Left colon (tissue), 2 donors: ENCODE measurements around the gene YEATS4. TPM values are rescaled to one million over a fixed set of nuclear protein-coding genes. Genes with fewer than 3 reads are reported as not detected.
"Not testable (repeated sequence)": the region's sequence is repeated elsewhere in the genome, so short reads cannot be mapped to it uniquely, and the experiment has no call there.

Experiments
- ATAC-seq: fragments of 200-7000 bp; cut with Tn5 transposase; one replicate; pipeline ENCODE4 v1.9.1; 2020; ENCODE audit warnings: mild to moderate bottlenecking, moderate library complexity
- DNase-seq, 2 donors: peaks; one replicate each; pipeline ENCODE4 v3.0.0-alpha.2; 2020
- intact Hi-C, 2 donors: fragments of 100-400 bp; cut with DNase I in 1 of 2; cut with micrococcal nuclease in 1 of 2; formaldehyde crosslinking; loops; one replicate each; pipeline versions ENCODE4 v1.11.2 to v1.14.0; 2022; cut with DNase I, micrococcal nuclease
- long read RNA-seq: library from polyadenylated mRNA; unstranded; transcript quantifications from one replicate; pipeline ENCODE4 v2.0.0, GENCODE V29; 2021
- total RNA-seq, 2 donors: library from RNA; stranded (reverse); fragmentation: NEBNext Ultra II Directional; extraction: Animal tissue kit (Norgen Biotek cat#: 25700); gene quantifications; one replicate each; pipeline ENCODE4 v1.2.1, GENCODE V29; 2021
- donor health status: DM: no; HTN: no; CAD: no.
- donor health status: DM: yes; HTN: yes; CAD: no.

Gene YEATS4
- 10 to 100 TPM in 1 of 2 donors, 1 to 10 TPM in 1; 7.3 to 11.6 TPM for total RNA-seq
- long read RNA-seq, transcript YEATS4-201 (7 exons, 1,434 nt), result major isoform, 7 of 7 reads
- long read RNA-seq, partial matches to known transcripts, result 0 of 7 reads
- long read RNA-seq, other reads (novel, unspliced or antisense), result 0 of 7 reads

DNA sequence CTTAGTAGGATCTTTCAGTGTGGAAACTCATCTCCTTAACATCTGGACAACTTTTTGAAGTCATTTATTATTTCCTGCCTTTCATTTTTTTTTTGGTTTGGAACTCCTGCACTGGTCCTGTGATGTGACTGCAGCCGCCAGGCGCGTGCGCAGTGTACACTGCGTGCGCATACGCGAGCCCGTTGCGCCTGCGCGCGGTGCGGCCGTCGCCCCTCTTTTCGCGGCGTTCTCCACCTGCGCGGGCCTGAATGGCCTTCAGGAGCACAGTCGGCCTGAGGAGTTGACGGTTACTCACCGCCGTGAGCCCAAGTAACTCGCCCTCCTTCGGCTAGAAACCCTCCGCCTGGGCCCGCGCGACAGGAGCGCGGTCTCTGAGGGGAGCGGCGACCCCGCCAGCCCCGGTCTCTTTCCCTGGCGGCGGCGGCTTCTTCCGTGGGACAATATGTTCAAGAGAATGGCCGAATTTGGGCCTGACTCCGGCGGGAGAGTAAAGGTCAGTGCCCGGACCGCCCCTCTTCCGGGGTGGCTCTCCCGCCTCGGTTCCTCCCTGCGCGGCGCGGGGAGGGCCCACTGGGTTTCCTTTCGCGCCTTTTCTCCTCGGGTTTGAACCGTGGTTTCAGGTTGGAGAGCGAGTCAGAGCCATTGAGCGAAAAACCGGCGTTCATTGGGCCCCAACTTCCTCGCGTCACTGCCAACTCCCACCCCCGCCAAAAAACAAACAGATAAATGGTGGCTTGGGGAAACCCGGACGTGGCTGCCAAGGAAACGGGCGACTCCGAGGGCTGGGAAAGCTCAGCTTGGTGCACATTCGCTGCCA is at the start of gene YEATS4:
Gene YEATS4 (plus strand): TSS at position 213 of the 817 bp plus-strand sequence. CDS start 230 bp downstream, at position 443.
- intact Hi-C loops, result loop anchor here in 1 of 2 donors (5.0 to 10.0 kb wide), 2 partner anchors 215 to 278 kb away; no protein-coding TSS in a partner anchor
- ATAC-seq (peak; percentile 86), DNase-seq (peak; percentile 88)

DNA sequence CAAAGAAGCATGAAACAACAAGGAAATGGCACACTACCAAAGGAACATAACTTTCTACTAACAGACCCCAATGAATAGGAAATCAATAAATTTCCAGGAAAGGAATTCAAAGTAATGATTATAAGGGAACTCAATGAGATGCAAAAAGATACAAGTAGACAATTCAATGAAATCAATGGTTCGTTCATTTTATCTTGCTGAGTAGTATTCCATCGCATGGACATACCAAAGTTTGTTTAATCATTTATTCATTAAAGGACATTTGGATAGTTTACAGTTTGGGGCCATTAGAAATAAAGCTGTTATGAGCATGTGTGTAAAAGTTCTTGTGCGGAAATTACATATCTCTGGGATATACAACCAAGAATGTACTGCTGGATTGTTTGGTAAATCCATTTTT is 46.3 kb upstream of the YEATS4 start:
- DNase-seq (no peak), ATAC-seq (no peak)
- intact Hi-C loops, result no loop called here

DNA sequence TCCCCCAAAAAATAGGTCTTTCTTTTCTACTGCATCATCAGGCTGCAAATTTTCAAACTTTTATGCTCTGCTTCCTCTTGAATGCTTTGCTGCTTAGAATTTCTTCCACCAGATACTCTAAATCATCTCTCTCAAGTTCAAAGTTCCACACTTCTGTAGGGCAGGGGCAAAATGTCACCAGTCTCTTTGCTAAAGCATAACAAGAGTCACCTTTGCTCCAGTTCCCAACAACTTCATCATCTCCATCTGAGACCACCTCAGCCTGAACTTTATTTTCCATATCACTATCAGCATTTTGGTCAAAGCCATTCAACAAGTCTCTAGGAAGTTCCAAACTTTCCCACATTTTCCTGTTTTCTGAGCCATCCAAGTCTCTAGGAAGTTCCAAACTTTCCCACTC is 42.8 kb upstream of the YEATS4 start:
- intact Hi-C loops, DNase-seq, ATAC-seq: not testable (repeated sequence)

DNA sequence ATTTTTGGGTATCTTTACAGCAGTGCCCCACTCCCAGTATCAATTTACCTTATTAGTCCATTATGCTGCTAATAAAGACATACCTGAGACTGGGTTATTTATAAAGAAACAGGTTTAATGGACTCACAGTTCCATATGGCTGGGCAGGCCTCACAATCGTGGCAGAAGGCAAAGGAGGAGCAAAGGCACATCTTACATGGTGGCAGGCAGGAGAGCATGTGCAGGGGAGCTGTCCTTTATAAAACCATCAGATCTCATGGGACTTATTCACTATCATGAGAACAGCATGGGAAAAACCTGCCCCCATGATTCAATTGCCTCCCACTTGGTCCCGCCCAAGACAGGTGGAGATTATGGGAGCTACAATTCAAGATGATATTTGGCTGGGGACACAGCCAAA is 42.3 kb upstream of the YEATS4 start:
- intact Hi-C loops, ATAC-seq, DNase-seq: not testable (repeated sequence)

DNA sequence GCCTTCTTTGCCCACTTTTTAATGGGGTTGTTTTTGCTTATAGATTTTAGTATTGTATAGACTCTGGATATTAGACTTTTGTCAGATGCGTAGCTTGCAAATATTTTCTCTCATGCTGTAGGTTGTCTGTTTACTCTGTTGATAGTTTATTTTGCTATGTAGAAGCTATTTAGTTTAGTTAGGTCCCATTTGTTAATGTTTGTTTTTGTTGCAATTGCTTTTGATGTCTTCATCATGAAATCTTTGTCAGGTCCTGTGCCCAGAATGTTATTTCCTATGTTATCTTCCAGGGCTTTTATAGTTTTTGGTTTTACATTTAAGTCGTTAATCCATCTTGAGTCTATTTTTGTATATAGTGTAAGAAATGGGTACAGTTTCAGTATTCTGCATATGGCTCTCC is 41.3 kb upstream of the YEATS4 start:
- no peak for ATAC-seq
- intact Hi-C loops, result no loop called here
- no peak for DNase-seq

DNA sequence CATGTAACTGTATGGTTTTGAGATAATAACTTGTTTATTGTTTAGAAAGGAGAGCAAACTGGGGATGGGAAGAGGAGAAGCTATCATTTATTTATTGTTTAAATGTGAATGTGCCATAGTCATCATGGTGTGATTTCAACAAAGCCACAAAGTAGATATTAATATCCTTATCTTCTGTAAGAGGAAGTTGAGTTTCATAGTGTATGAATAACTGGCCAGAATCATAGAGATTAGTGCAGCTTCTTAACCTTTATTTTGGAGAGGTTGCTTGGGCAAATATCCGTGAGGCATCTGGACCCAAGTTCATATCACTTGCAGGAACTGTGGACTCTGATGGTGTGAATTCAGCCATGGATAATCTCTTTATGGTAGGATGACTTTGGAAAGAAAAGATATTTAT is 38.2 kb upstream of the YEATS4 start:
- ATAC-seq, result no peak
- intact Hi-C loops, result no loop called here
- no peak for DNase-seq

DNA sequence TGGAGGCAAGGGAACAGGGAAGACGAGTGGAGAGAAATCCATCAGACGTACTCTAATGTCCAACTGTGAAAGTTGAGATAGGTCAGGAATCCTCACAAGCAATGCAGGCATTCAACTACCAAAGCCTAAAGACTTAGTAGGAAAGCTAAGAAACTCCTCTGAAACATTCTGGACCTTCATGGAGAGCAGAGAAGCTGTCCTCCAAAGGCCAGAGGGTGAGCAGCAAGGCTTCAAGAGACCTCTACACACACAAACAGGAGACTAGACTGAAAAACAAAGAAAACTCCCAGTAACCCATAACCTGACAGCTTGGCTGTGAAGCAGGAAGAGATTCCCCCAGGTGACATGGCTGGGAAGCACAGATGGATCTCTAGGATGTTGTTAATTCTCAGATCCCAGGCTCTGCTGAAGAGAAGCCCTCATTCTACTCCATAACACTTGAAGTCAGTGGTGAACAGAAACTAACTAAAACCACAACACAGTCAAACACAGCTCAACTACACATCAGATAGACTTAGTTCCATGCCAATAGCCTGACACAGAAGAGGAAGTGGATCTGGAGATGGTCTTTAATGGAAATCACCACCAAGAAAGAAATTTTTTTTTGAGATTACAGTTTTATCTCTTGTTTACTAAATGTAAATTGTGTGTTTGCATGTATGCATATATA is 34.6 kb upstream of the YEATS4 start:
- intact Hi-C loops, result no loop called here
- ATAC-seq, result peak; percentile 49
- DNase-seq, result no peak

DNA sequence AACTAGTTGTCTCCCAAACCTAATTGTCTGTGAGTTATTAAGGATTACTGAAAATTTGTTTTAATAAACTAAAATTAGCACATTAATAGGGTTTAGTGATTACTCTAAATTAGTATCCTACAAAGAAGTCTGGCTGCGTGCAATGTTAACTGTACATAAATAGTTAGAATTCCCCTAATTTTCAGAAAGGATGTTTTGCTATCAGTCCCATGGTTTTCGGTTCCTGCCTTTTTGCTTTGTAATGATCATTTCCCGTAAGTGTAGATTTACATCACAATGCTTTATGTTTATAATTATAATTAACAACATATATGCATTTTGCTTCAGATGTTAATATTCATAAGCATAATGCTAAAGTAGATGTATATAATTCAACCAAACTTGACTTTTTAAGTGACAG is 31.1 kb upstream of the YEATS4 start:
- DNase-seq, result no peak
- no peak for ATAC-seq
- intact Hi-C loops, result no loop called here

DNA sequence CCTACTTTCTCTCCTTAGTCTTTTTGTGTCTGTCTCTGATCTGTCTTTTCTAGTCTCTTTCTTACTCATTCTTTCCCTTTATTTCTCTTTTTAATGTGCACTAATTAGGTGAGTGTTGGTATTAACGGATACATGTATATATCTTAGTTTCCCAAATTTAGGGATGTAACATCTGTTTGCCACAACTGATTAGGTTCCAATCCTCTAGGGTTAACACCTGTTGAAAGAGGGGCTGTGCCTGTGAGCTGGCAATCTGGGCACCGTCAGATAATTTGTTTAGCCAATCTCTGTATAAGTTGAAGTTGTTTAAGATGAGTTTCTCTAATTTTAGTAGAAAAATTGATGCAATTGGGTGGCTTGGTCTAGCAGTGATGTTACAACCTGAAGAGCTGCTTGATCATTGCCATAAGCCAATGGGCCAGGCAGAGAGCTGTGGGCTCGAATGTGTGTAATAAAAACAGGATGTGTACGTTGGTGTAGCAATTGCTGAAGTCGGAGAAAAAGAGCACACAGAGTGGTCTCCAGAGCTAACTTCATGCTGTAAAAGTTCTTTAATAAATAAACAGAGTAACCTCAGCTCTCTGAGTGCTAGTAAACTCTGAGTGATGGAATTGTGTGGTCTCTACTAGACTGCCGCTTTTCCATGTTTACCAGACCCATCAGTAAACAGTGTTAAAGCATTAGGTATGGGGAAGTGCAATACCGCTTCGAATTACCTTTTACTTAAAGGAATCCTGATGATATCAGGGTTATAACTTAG is 29.7 kb upstream of the YEATS4 start:
- ATAC-seq (peak; percentile 6), DNase-seq (no peak)
- intact Hi-C loops, result no loop called here

DNA sequence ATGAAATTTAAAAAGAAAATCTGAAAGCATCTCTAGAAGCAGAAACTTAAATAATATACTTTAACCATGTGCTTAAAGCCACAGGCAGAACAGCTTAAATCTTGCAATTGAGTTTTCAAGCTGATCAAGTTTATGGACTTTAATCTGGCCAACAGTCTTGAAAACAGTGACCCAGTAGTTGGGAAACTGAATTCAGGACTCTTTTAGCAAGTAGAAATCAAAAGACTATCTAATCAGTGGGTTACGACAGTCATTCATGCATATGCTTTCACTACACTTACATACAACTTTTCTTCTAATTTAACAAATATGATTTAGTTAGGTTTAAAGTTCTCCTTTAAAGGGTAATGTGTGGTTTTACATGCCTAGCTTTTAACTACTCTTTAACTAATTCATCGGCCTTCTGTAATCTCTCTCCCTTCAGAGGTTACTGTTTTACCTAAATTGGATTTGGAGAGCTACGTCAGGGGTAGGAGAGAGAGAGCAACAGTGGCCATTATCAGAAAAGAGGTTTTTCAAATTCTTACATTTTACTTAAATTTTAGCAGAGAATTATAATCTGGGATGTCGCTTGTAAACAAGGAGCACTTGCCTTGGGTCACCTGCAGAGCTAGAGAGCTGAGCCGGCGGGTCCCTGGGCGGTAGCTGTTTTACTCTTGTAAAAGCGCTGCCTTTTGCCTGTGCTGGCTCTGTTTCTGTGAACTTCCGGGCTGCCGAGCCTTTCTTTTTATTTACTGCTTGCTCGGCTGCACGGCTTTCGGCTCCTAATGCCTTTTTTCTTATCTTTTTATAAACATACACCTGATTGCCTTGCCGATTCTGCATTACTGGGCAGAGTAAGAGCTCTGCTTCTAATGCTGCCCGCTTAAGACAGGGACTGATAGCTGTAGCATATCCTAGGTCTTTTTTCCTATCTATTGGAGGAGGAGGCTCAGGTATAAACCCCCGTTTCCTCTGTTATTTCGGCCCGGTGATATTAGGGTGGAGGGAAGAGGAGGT is 28.8 kb upstream of the YEATS4 start:
- intact Hi-C loops, result no loop called here
- ATAC-seq (peak; percentile 82), DNase-seq (peak; percentile 78 to 80)

DNA sequence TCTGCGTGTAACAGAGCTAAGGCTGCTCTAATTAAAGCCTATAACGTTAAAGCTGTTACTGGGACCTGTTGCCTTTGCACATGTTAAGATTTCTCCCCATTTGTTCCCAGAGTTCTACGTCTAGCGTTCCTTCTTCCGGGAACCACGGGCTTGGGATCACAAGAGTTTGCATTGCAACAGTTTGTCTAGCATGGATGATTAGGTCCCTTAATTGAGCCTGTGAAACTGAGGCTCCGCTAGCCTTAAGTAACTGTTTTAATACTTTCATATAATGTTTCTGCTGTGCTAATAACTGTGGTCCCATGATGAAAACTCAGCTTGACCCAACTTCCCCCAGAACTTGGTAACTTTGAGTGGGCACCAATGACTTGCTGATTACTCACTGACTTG is 28.0 kb upstream of the YEATS4 start:
- DNase-seq (peak in 1 of 2 donors; percentile 28), ATAC-seq (peak; percentile 56)
- intact Hi-C loops, result no loop called here

DNA sequence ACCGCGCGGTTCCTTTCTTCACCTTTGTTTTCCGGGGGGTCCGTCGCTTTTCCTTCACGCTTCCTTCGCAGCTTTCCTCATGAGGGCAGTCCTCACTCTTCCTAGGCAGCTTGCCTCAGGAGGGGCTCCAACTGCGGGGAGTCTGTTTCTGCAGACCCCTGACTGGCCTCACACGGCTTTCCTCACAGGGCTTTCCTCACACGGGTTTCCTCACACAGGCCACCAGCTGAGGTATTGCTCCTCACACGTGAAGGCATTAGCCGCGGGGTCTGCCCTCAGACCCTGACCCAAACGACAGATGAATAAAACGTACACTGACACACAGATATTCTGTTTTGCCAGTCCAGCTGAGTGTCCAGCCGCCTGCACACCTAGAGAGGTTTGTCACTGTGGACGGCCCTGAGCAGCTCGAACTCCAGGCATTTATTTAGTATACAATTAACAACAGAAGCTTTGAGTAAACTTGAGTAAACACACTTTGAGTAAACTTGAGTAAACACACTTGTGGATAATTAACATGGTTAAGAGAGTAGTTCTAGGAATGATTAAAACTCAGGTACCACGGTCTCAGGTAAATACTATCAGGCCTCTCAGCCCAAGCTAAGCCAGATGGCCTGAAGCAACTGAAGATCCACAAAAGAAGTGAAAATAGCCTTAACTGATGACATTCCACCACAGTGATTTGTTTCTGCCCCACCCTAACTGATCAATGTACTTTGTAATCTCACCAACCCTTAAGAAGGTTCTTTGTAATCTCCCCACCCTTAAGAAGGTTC is 27.4 kb upstream of the YEATS4 start:
- intact Hi-C loops, result no loop called here
- peak in 1 of 2 donors; percentile 29 for DNase-seq
- ATAC-seq, result peak; percentile 18

DNA sequence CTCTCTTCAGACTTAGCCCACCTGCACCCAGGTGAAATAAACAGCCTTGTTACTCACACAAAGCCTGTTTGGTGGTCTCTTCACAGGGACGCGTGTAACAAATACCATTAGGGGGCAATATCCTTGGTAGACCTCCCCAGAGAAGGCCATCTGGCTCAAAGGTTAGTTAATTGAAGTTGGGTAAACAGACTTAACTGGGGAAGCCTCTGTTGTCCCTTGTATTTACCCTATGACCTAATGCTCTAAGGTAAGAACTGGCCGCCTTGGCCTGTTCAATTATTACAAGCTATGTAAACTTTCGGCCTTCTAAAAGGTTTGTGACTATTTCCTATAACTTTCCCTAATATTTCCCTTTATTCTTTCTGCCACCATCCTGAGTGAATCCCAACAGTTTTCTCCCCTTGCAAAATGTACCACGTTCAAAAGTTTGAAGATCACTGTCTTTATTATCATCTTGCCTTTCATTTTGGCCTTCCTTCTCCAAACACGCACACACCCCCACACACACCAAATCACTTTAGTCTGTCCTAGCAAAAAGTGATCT is 26.7 kb upstream of the YEATS4 start:
- intact Hi-C loops, result no loop called here
- DNase-seq (no peak), ATAC-seq (no peak)

DNA sequence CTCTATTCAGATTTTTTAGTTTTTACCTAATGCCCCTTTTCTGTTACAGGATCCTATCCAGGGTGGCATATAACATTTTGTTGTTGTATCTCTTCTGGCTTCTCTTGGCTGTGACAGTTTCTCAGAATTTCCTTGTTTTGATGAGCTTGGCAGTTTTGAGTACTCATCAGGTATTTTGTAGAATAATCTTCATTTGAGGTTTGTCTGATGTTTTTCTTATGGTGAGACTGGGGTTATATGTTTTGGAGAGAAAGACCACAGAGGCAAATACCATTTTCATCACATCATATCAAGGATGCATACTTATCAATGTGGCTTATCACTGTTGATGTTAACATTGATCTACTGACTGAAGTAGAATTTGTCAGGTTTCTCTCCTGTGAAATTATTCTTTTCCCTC is 25.4 kb upstream of the YEATS4 start:
- DNase-seq, result no peak
- intact Hi-C loops, result no loop called here
- no peak for ATAC-seq

DNA sequence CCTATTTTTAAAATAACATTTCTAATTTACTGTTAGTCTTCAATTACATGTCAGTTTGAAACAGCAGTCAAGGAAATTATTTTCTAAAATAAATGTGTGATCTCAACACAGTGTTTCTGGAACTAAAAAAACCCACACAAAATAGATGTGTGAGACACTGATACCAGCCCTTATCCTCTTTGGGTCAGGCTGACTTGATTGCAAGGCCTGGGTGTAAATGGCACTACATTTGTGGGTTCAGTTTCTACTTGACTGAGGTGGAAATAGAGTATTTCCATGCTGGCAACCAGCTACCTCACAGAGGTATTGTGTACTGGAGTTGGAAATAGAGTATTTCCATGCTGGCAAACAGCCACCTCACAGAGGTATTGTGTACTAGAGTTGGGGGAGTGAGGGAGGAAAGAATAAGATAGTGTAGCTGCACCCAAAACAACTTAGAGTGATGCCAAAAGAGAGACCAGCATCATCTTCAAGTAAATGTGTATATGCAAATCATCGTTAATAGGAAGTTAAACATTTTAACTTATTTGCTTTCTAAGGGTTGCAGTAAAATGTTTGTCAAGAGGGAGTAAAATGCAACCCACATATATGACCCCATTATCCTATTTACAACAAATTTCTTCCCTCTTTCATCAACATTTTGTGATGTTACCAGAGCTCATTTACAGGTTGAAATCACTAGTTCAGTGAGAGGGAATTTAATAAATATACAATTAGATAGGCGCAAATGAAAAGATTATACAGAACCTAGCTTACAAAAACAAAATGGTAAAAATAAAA is 22.0 kb upstream of the YEATS4 start:
- DNase-seq (no peak), ATAC-seq (no peak)
- intact Hi-C loops, result no loop called here

DNA sequence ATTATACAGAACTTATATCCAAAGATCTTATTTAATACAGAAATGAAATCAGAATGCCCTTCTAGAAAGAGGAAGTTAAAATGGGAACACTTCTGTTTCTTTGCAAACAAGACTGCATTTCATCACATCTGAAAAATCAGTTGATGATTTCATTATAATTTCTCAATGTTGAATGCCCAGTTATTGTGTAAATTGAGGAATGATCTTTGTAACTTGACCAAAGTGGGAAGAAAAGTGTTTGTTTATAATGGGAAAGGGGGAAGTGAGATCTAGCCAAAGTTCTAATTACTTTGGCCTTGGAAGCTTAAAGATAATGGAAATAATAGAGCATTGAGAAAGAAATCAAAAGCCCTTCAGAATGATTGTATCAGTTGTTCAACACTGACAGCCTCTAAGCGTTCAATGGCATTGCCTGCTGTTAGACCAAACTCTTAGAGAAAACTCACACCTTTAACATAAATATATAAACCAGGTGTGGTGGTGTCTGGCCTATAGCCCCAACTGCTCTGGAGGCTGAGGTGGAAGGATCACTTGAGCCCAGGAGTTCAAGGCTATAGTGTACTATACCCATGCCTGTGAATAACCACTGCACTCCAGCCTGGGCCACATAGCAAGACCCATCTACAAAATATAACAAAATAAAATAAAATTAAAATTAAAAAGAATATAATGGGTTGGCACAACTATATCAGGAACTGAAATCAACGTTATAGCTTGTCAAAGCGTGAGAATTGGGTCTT is 21.3 kb upstream of the YEATS4 start:
- no peak for DNase-seq
- ATAC-seq, result peak; percentile 46
- intact Hi-C loops, result no loop called here
